ENCODE data around the gene DDX55.
A peak's percentile ranks its signal among the peaks of the same experiment; 100 is the strongest.

The DDX55 gene

GRCh38 chr12:123614531-123614930 is 12.6 kb downstream of the DDX55 start:
- DNase-seq (ENCODE audit: low read depth) = no peak

DNA sequence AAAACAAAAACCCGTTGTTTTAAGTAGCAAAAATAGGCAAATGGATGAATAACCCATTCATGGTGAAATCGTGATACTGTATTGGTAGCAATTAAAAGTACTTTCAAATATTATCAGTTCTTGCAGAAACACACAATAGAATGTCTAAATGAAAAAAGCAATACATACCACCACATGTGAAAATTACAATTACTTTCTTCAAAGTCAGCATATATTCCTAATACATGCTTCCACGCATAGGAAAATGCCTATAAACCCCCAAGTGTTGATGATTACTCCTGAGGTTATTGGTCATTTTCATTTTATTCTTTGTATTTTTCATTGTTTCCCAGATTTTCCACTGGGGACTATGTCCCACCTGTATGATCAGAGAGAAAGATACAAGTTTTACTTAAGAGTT is 15.2 kb downstream of the DDX55 start:
- DNase-seq (ENCODE audit: low read depth) = no peak

DNA sequence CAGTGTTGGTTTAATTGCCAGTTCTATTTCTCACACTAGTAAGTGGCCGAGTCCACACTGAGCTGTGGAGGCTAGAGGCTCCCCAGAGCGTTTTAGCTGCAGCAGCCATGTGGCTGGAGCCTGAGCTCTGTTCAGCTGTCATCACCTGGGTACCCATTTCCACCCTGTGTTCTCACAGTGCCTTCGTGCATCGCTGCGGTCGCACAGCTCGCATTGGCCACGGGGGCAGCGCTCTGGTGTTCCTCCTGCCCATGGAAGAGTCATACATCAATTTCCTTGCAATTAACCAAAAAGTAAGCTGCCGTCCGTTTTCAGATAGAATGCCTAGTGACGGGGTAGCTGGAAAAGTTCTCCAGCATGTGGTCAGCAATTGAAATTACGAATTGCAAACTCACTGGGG is 15.7 kb downstream of the DDX55 start:
- no peak for DNase-seq (ENCODE audit: low read depth)

GRCh38 chr12:123621101-123621500 is 19.2 kb downstream of the DDX55 start:
- DNase-seq (ENCODE audit: low read depth) = no peak

DNA sequence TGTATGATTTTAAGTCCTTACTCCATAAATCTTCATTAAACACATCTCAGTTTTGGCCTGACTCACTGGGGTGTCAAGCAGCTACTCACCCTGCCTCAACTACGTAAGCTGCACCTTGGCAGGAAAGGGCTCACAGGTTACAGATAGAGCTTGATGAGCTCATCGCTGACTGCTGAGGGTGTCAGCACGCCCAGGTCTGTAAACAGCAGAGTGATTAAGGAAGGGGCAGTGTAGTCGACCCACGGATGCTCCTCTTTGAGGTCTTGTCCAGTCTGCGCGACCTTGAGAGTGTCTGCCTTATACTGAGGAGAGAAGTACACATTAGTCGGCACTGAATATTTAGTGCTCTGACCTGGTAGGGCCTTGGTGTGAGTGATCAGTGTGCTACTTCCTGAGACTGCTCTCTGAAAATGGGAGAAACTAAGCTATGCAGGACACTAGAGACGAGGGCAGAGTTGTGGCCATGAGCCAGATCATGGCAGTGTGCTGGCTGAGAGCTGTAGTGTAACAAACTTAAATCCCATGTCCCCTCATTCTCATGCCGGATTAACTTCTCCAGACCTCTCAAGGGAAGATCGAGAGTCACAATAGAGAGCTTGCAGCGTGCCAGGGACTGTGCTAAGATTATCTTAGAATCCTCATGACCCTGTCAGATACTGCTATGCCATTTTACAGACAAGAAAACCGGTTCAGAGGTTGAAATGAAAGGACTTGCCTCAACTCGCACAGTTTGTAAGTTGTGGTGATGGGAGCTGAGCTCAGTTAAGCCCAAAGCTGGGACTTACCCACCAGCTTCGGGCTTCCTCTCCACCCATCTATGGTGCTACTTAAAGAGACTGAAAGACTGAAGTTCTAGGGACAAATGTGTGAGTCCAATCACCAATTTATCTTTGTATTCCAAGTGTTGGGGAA is 20.0 kb downstream of the DDX55 start:
- no peak for DNase-seq (ENCODE audit: low read depth)

DNA sequence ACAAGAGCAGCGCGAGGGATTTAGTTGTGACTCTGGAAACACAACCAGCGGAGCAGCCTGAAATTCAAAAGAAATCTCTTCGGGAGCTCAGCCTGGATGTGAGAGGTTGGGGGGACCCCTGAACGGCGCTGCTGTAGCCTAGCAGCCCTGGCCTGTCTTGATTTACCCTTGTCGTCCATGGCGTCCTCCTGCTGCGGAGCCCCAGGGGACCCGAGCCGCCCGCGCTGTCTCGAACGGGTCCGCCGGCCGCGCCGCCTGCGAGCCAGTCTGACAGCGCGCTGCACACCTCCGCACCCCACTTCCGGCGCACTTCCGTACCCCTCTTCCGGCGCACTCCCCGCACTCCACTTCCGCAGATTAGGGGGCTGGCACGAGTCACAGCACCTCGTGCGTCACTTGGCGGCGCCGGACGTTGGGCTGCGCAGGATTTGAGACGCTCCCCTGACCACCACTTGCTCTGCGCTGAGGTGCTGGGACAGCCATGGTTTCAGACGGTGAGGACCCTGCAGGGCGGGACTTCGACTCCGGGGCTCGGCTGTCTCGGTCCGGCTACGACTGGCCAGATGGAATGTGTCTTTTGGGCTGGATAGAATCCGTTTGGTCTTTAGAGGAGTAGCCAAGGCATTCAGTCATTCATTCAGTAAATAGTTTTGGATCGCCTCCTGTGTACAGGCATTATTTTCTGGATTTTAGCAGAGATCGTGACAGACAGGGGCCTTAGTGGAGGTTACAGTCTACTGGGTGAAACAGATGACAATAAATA is 31.7 kb downstream of the DDX55 start, which contains the start of the genes EIF2B1 and GTF2H3:
EIF2B1 (minus strand) TSS at position 308 of the 763 bp plus-strand sequence; CDS start at position 179, 129 bp downstream.
GTF2H3 (plus strand) TSS at position 451 of the 763 bp plus-strand sequence; CDS start at position 482, 31 bp downstream.
- DNase-seq (ENCODE audit: low read depth) = peak; percentile 97

- DNase-seq (ENCODE audit: low read depth) = no peak
Observed at GRCh38 chr12:123634142-123634561, 32.3 kb downstream of the DDX55 start.

- DNase-seq (ENCODE audit: low read depth) = no peak
Observed at GRCh38 chr12:123643911-123644310, 42.0 kb downstream of the DDX55 start.

- DNase-seq (ENCODE audit: low read depth) = no peak
Observed at GRCh38 chr12:123645380-123645779, 43.5 kb downstream of the DDX55 start.

DNA sequence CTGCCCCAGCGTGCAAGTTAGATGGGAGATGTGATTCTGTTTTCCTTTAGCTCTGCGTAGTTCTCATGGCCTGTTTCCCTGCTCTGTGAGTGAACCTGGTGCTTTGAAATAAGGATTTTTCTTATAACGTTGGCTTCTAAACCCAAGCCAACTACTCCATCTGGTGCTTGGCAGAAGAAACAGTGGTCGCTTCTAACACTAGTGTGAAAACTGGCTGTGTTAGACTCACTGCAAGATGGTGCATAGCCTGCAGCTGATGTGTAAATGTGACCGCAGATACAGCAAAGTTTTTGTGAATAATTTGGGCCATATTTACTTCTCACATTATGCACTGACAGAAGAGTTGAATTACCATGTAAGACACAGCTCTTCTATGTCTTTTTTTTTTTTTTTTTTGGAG is 44.0 kb downstream of the DDX55 start:
- DNase-seq (ENCODE audit: low read depth) = no peak

DNA sequence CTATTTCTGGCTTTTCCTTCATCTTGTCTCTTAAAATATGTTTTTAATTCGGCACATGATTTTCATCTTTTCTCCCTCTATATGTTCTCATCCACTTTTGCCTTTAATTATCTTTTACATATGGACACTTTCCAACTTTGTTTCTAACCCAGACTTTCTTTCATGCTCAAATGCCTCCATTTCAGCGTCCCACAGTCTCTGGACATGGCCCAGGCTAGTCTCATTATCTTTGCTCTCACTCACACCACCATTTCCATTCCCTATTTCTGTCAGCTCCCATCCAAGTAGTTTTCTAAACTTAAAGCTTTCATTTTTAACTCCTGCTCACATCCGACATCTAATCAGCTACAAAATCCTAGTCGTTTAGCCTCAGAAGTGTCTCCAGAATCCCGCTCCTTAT is 46.5 kb downstream of the DDX55 start:
- no peak for DNase-seq (ENCODE audit: low read depth)

GRCh38 chr12:123654129-123654701 is 52.3 kb downstream of the DDX55 start:
- DNase-seq (ENCODE audit: low read depth) = no peak

- no peak for DNase-seq (ENCODE audit: low read depth)
Observed at GRCh38 chr12:123655420-123655819, 53.5 kb downstream of the DDX55 start.

- no peak for DNase-seq (ENCODE audit: low read depth)
Observed at GRCh38 chr12:123656392-123656791, 54.5 kb downstream of the DDX55 start.

DNA sequence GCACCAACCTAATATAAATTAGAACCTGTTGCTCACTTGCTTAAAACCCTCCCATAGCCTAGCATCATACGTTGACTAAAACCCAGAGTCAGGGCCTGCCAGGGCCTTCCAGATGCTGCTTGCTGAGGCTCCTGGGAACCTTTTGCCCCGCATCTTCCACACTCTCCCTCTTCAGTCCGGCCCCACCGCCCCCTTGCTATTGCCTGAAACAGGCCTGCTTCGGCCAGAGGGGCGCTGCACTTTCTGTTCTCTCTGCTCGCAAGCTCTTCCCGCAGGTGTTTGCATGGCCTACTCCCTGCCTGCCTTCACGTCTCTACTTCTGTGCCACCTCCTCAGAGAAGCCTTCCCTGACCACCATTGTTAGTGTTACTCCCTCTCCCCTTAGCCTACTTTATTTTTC is 55.3 kb downstream of the DDX55 start:
- DNase-seq (ENCODE audit: low read depth) = no peak

- no peak for DNase-seq (ENCODE audit: low read depth)
Observed at GRCh38 chr12:123659996-123660727, 58.3 kb downstream of the DDX55 start.

DNA sequence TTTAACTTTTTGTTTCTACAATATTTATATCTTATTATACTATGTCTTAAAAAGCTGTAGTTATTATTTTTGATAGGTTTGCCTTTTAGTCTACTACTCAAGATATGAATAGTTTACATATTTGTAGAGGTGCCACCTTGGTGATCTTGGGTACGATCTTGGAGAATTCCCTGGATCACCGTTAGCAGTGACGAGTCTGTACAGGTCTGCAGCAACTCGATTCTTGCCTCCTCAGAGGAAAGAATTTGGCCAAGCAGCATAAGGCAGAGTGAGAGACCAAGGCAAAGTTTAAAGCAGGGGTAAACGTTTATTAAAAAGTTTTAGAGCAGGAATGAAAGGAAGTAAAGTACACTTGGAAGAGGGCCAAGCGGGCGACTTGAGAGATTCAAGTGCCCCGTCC is 65.9 kb downstream of the DDX55 start:
- DNase-seq (ENCODE audit: low read depth) = no peak

Data from stimulated activated CD8-positive, alpha-beta memory T cell treated with anti-CD3 and anti-CD28 coated beads, Interleukin-7, amount 100 ng/mL, for 24 hours (primary cell).